CD14-positive monocyte (primary cell): Measurements from ENCODE around the gene SET. TPM values are rescaled to one million over a fixed set of nuclear protein-coding genes. Genes with fewer than 3 reads are reported as not detected.
A peak's percentile ranks its signal among the peaks of the same experiment; 100 is the strongest.

Experiments
- DNase-seq, 3 donors: peaks; one replicate each; pipeline ENCODE4 v3.0.0-alpha.2; 2011 to 2022
- H2AFZ ChIP-seq: 2 replicates; pipeline ENCODE4 v1.6.0; 2012; ENCODE audit warnings: mild to moderate bottlenecking, low read depth, low read length, inconsistent platforms; ENCODE audit not compliant: insufficient read depth, poor library complexity, severe bottlenecking
- H3K27ac ChIP-seq, 2 donors: 1 replicate in 1 of 2; 2 replicates in 1 of 2; pipeline ENCODE4 v1.5.1; 2012 to 2013; ENCODE audit warnings: low read length in 2 of 2, control low read depth in 1 of 2, inconsistent platforms in 1 of 2, low read depth in 1 of 2, mild to moderate bottlenecking in 1 of 2
- H3K27me3 ChIP-seq, 2 donors: one replicate each; pipeline versions ENCODE4 v1.6.0 to v1.6.1; 2011 to 2013; ENCODE audit warnings: low read length in 2 of 2; ENCODE audit not compliant: control insufficient read depth in 2 of 2, insufficient read depth in 2 of 2
- H3K36me3 ChIP-seq, 2 donors: replicated peaks in 1 of 2; 1 replicate in 1 of 2; 2 replicates in 1 of 2; pipeline versions ENCODE4 v1.5.1 to v1.6.1; 2012 to 2013; ENCODE audit warnings: low read length in 2 of 2, control low read depth in 1 of 2, inconsistent platforms in 1 of 2, mild to moderate bottlenecking in 1 of 2; ENCODE audit not compliant: insufficient read depth in 2 of 2, control insufficient read depth in 1 of 2
- H3K4me1 ChIP-seq, 2 donors: 1 replicate in 1 of 2; 2 replicates in 1 of 2; pipeline versions ENCODE4 v1.5.1 to v1.6.1; 2012 to 2013; ENCODE audit warnings: low read length in 2 of 2, control low read depth in 1 of 2, inconsistent platforms in 1 of 2, mild to moderate bottlenecking in 1 of 2, moderate library complexity in 1 of 2; ENCODE audit not compliant: insufficient read depth in 2 of 2, control insufficient read depth in 1 of 2
- H3K4me2 ChIP-seq: replicated peaks from 2 replicates; pipeline ENCODE3; 2012; ENCODE audit warnings: low read length, moderate library complexity, mild to moderate bottlenecking; ENCODE audit not compliant: poor library complexity, severe bottlenecking; ENCODE audit errors: extremely low read depth
- H3K4me3 ChIP-seq, 3 experiments: fragments of 200-600 bp in 1 of 3; sonication (generic) in 1 of 3; replicated peaks in 1 of 3; 1 replicate in 2 of 3; 2 replicates in 1 of 3; pipeline ENCODE4 v1.5.1; 2011 to 2013; ENCODE audit warnings: low read length in 3 of 3, mild to moderate bottlenecking in 3 of 3, control low read depth in 2 of 3, low read depth in 2 of 3, inconsistent platforms in 1 of 3, moderate library complexity in 1 of 3
- H3K79me2 ChIP-seq: 2 replicates; pipeline ENCODE4 v1.6.0; 2012; ENCODE audit warnings: mild to moderate bottlenecking, control low read depth, inconsistent platforms, low read length, moderate library complexity; ENCODE audit not compliant: insufficient read depth
- H3K9ac ChIP-seq: 2 replicates; pipeline ENCODE4 v1.6.0; 2017; ENCODE audit warnings: low read length, mild to moderate bottlenecking; ENCODE audit not compliant: insufficient read depth, poor library complexity, severe bottlenecking
- H3K9me3 ChIP-seq, 2 donors: replicated peaks in 1 of 2; 1 replicate in 1 of 2; 2 replicates in 1 of 2; pipeline versions ENCODE4 v1.5.1 to v1.6.1; 2012 to 2013; ENCODE audit warnings: low read length in 2 of 2, control low read depth in 1 of 2; ENCODE audit not compliant: control insufficient read depth in 1 of 2, insufficient read depth in 1 of 2
- H4K20me1 ChIP-seq: 2 replicates; pipeline ENCODE4 v1.6.0; 2012; ENCODE audit warnings: mild to moderate bottlenecking, low read length, control low read depth, moderate library complexity; ENCODE audit not compliant: insufficient read depth
- H3K27ac Mint-ChIP-seq, 7 donors: one replicate each; pipeline ENCODE4 v1.8.0; 2020; ENCODE audit warnings: mild to moderate bottlenecking in 7 of 7, mixed read lengths in 7 of 7, moderate library complexity in 6 of 7, inconsistent platforms in 2 of 7
- H3K27me3 Mint-ChIP-seq, 3 donors: one replicate each; pipeline ENCODE4 v1.8.0; 2021 to 2022; ENCODE audit warnings: low read depth in 3 of 3, mild to moderate bottlenecking in 3 of 3, mixed read lengths in 3 of 3, moderate library complexity in 3 of 3, inconsistent platforms in 1 of 3
- H3K36me3 Mint-ChIP-seq, 2 donors: one replicate each; pipeline ENCODE4 v1.8.0; 2020; ENCODE audit warnings: mixed read lengths in 2 of 2, inconsistent platforms in 1 of 2, mild to moderate bottlenecking in 1 of 2
- H3K4me1 Mint-ChIP-seq: one replicate; pipeline ENCODE4 v1.8.0; 2020; ENCODE audit warnings: mild to moderate bottlenecking, mixed read lengths
- H3K4me3 Mint-ChIP-seq, 2 donors: one replicate each; pipeline ENCODE4 v1.8.0; 2020; ENCODE audit warnings: mild to moderate bottlenecking in 2 of 2, mixed read lengths in 2 of 2, moderate library complexity in 1 of 2
- H3K9me3 Mint-ChIP-seq, 7 donors: one replicate each; pipeline ENCODE4 v1.8.0; 2020 to 2022; ENCODE audit warnings: mixed read lengths in 7 of 7, mild to moderate bottlenecking in 6 of 7, moderate library complexity in 6 of 7, inconsistent platforms in 2 of 7
- CTCF ChIP-seq: fragments of 200-600 bp; IDR thresholded peaks from one replicate; pipeline ENCODE4 v1.8.0; 2022; ENCODE audit warnings: antibody characterized with exemption, mild to moderate bottlenecking
- WGBS: methylation state at CpG from one replicate; pipeline ENCODE4 v1.1.5; 2013; ENCODE audit warnings: missing lambda C conversion rate; ENCODE audit not compliant: insufficient coverage; 5-methylcytosine and 5-hydroxymethylcytosine counted together
- intact Hi-C, 2 donors: fragments of 100-400 bp; cut with micrococcal nuclease; formaldehyde crosslinking; loops; one replicate each; pipeline versions ENCODE4 v1.15.0 to v1.15.1; 2023
- polyA plus RNA-seq, 3 donors: library from polyadenylated mRNA; depleted of rRNA in 1 of 3; unstranded in 2 of 3; stranded (reverse) in 1 of 3; fragments of 300-500 nt in 2 of 3; fragments of >200 nt in 1 of 3; fragmentation: Illumina TruSeq in 2 of 3; gene quantifications; 1 replicate in 2 of 3; 2 replicates in 1 of 3; pipeline ENCODE4 v1.2.3, GENCODE V29; 2012 to 2021

Gene SET
- polyA plus RNA-seq, 3 donors: 56.2 to 124 (median 114) TPM

DNA sequence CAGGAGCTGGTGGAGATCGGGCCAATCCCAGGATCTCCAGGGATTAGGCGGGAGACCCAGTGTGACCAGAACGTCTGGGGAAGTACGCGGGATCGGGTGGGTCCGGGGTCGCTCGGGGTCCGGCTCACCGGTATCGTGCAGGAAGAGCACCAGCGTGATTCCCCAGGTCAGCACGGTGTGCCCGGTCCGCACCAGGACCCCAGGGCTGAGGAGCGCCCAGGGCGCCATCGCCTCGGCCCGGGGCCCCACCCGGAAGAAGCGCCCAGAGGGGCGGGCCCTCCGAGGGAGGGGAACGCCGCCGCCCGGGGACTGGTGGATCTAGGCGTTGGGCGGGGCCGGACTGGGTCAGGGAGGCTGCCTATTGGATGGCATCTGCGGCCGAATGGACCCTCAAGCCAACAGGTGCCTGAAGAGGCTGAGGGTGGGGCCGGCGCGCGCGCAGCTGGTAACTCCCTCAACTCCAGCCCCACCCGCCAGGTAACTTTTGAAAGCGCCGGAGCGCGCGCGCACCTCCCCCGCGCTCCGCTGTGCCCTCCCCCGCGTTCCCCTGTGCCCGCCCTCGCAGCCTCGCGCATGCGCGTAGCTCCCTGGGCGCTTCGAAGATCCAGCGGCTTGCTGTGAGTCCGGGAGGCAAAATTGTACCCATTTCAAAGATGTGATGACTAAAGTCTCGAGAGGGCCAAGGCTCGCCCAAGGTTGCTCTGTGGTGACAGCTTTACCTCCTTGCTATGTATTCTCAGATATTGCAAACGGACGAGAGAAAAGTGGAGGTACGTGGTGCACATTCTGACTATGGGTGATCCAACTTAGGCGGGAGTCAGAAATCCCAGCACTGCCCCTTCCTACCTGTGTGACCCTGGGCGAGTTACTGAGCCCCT, 35.1 kb downstream of the SET start, which contains the start of gene ZDHHC12:
Gene ZDHHC12, minus strand, starts transcription at position 262 of the 878 bp plus-strand sequence. Its CDS starts 34 bp downstream, at position 228.
- Mint-ChIP-seq H3K4me1 (peaks cover 27% of the 10 kb centered on the region), H3K9me3 (peaks cover 0 to 3% (median 0%) of the 10 kb centered on the region in 7 donors), H3K36me3 (peaks cover 11 to 27% of the 10 kb centered on the region in 2 donors), H3K4me3 (peak within 1 kb of the TSS; percentile 90 to 98), H3K27ac (peak within 1 kb of the TSS; percentile 77 to 95 (median 85)), H3K27me3 (peaks cover 0 to 3% (median 2%) of the 10 kb centered on the region in 3 donors)
- Histone ChIP-seq H3K4me2 (peak within 1 kb of the TSS; percentile 85), H3K79me2 (peaks cover 12% of the 10 kb centered on the region), H2AFZ (peak within 1 kb of the TSS; percentile 99), H3K9me3 (no peaks in the 10 kb centered on the region), H3K4me3 (peak within 1 kb of the TSS; percentile 80 to 96 (median 91)), H3K27ac (peak within 1 kb of the TSS; percentile 2 to 78), H3K9ac (peak within 1 kb of the TSS; percentile 84), H3K4me1 (peaks cover 15 to 23% of the 10 kb centered on the region in 2 donors), H4K20me1 (no peaks in the 10 kb centered on the region), H3K36me3 (peaks cover 17 to 27% of the 10 kb centered on the region in 2 donors), H3K27me3 (no peaks in the 10 kb centered on the region)
- 0% methylated on average over 63 of the region's 68 CpGs for WGBS
- peak; percentile 92 to 95 (median 95) for DNase-seq
- intact Hi-C loops: loop anchor here in 1 of 2 donors (10.0 kb wide), 1 partner anchor 221 kb away; the partner anchor contains the start of genes DOLK and NUP188
- TF ChIP-seq CTCF: no peak

DNA sequence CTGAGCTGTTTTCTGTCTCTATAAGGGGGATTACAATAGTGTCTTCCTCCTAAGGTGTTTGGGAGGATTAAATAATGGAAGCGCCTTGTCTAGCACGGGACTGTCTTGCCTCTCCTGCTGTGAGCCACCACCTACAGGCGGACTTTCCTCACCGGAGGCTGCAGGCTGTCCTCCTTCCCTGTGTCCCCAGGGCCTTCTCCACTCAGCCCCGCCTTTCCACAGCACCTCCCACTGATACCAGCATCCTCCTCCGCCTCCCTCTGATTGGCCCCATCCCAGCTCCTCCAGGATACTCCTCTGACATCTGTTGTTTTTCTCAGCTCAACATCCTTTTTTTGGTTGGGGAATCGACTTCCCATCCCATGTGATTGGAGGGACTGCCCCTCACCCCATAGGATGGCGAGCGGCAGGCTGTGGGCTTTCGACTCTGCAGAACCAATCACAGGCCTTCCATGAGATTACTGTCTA, 35.8 kb downstream of the SET start:
- Histone ChIP-seq H3K9me3 (no peaks in the 10 kb centered on the region), H3K4me3 (peak overlapping the region; percentile 80 to 96 (median 91)), H3K4me2 (peak overlapping the region; percentile 85), H3K79me2 (peaks cover 12% of the 10 kb centered on the region), H2AFZ (peak overlapping the region; percentile 99), H4K20me1 (no peaks in the 10 kb centered on the region), H3K9ac (peak overlapping the region; percentile 84), H3K27me3 (no peaks in the 10 kb centered on the region), H3K36me3 (peaks cover 17 to 26% of the 10 kb centered on the region in 2 donors), H3K4me1 (peaks cover 15 to 23% of the 10 kb centered on the region in 2 donors), H3K27ac (peak overlapping the region in 1 of 2 donors; percentile 78)
- no peak for TF ChIP-seq CTCF
- DNase-seq: peak; percentile 18 to 46 (median 43)
- Mint-ChIP-seq H3K4me3 (peak overlapping the region; percentile 87 to 90), H3K27ac (peak overlapping the region; percentile 51 to 89 (median 82)), H3K4me1 (peaks cover 27% of the 10 kb centered on the region), H3K9me3 (peaks cover 0 to 3% (median 0%) of the 10 kb centered on the region in 7 donors), H3K36me3 (peaks cover 11 to 27% of the 10 kb centered on the region in 2 donors), H3K27me3 (peaks cover 0 to 3% (median 2%) of the 10 kb centered on the region in 3 donors)
- WGBS: 62% methylated on average over 2 of the region's 10 CpGs
- intact Hi-C loops: loop anchor here in 1 of 2 donors (10.0 kb wide), 1 partner anchor 220 kb away; the partner anchor contains the start of genes DOLK and NUP188
